BE2C (cell line): ENCODE data around the gene IQCN.

Experiments
- DNase-seq: peaks from one replicate; pipeline ENCODE4 v3.0.0-alpha.2; 2020
- H3K27me3 ChIP-seq: fragments of 250-450 bp; sonication (Bioruptor Pico); 2 replicates; pipeline ENCODE4 v1.5.1; 2020; ENCODE audit warnings: mild to moderate bottlenecking
- H3K36me3 ChIP-seq: fragments of 250-450 bp; sonication (Bioruptor Pico); 2 replicates; pipeline ENCODE4 v1.5.1; 2020; ENCODE audit warnings: mild to moderate bottlenecking
- H3K4me1 ChIP-seq: fragments of 250-450 bp; sonication (Bioruptor Pico); 2 replicates; pipeline ENCODE4 v1.5.1; 2020
- H3K4me3 ChIP-seq: 2 replicates; pipeline ENCODE4 v1.5.1; 2011; ENCODE audit warnings: low read depth, low read length
- H3K9me3 ChIP-seq: fragments of 250-450 bp; sonication (Bioruptor Pico); 2 replicates; pipeline ENCODE4 v1.5.1; 2020
- TF ChIP-seq, protein P1 (sequence below): IDR thresholded peaks from 2 replicates; pipeline ENCODE4 v1.5.1; 2012; ENCODE audit warnings: mild to moderate bottlenecking, low read depth, low read length

The IQCN gene

DNA sequence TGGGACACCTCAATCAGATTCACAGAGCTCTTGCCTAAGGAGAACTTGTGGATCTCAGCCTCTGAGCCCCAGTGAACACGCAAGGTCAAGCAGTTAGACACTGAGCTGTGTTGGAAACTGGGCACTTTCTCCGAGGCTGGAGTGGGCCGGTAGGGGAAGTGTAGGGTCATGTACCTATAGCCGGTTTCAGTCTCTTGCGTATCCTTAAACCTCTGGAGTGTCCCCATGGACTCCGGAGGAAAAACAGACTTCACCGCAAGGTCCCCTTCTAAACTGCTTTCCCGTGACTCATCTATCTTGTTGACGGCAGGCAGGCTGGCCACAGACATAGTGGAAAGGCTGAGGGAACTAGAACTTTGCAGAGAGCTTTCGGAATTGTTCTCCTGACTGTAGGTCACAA, 11.3 kb downstream of the IQCN start:
- Histone ChIP-seq H3K36me3 (peaks cover 3% of the 10 kb centered on the region; the same call in 1 of the 2 replicates), H3K4me1 (no peaks in the 10 kb centered on the region), H3K4me3 (no peak overlapping the region), H3K27me3 (no peaks in the 10 kb centered on the region), H3K9me3 (no peaks in the 10 kb centered on the region)
- DNase-seq = no peak
- TF ChIP-seq, protein P1, sequence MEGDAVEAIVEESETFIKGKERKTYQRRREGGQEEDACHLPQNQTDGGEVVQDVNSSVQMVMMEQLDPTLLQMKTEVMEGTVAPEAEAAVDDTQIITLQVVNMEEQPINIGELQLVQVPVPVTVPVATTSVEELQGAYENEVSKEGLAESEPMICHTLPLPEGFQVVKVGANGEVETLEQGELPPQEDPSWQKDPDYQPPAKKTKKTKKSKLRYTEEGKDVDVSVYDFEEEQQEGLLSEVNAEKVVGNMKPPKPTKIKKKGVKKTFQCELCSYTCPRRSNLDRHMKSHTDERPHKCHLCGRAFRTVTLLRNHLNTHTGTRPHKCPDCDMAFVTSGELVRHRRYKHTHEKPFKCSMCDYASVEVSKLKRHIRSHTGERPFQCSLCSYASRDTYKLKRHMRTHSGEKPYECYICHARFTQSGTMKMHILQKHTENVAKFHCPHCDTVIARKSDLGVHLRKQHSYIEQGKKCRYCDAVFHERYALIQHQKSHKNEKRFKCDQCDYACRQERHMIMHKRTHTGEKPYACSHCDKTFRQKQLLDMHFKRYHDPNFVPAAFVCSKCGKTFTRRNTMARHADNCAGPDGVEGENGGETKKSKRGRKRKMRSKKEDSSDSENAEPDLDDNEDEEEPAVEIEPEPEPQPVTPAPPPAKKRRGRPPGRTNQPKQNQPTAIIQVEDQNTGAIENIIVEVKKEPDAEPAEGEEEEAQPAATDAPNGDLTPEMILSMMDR = no peak

DNA sequence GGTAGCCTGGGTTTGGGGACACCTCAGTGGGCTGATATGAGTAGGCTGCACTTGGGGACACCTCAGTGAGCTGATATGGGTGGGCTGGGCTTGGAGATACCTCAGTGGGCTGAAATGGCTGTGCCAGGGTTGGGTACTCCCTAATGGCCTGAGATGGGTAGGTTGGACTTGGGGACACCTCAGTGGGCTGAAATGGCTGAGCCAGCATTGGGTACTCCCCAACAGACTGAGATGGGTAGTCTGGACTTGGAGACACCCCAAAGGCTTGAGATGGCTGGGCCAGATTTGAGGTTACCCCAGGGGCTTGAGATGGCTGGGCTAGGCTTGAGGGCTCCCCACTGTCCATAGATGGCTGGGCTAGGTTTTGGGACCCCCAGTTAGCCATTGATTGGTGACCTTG, 12.1 kb downstream of the IQCN start:
- TF ChIP-seq, protein P1 = no peak
- H3K9me3 ChIP-seq = no peaks in the 10 kb centered on the region
- DNase-seq = no peak
- H3K4me1 ChIP-seq = no peaks in the 10 kb centered on the region
- peaks cover 6% of the 10 kb centered on the region; the same call in 1 of the 2 replicates for H3K27me3 ChIP-seq
- H3K4me3 ChIP-seq = no peak overlapping the region
- H3K36me3 ChIP-seq = peaks cover 3% of the 10 kb centered on the region; the same call in 1 of the 2 replicates

DNA sequence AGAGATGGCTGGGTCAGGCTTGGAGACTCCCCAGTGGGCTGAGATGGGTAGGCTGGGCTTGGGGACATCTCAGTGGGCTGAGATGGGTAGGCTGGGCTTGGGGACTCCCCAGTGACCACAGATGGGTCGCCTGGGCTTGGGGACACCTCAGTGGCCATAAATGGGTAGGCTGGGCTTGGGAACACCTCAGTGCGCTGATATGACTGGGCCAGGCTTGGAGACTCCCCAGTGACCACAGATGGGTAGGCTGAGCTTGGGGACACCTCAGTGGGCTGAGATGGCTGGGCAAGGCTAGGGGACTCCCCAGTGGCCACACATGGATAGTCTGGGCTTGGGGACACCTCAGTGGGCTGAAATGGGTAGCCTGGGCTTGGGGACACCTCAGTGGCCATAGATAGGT, 12.8 kb downstream of the IQCN start:
- TF ChIP-seq, protein P1 = no peak
- H3K36me3 ChIP-seq = peaks cover 3% of the 10 kb centered on the region; the same call in 1 of the 2 replicates
- no peaks in the 10 kb centered on the region for H3K4me1 ChIP-seq
- no peak overlapping the region for H3K4me3 ChIP-seq
- no peak for DNase-seq
- H3K9me3 ChIP-seq = no peaks in the 10 kb centered on the region
- peaks cover 6% of the 10 kb centered on the region; the same call in 1 of the 2 replicates for H3K27me3 ChIP-seq

DNA sequence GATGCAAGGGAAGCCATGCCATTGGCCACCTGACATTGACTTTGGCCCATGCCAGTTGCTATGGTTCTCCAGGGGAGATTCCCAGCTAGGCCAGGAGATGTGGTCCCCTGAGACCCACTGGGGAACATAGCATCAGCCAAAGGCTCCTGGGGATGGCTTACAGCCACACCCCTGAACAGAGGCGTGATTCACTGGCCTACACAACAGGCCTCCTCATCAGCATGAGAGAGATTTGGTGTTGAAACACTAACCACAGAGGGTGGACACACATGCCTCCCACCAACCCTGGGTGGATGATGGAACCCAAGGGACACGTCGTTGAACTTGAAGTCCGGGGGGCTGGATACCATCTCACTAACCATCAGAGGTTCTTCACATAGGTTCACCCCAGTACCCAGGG, 14.4 kb downstream of the IQCN start:
- TF ChIP-seq, protein P1 = no peak
- no peak for DNase-seq
- Histone ChIP-seq H3K27me3 (peaks cover 11% of the 10 kb centered on the region), H3K4me1 (no peaks in the 10 kb centered on the region), H3K36me3 (peaks cover under 1% of the 10 kb centered on the region; the same call in 1 of the 2 replicates), H3K4me3 (no peak overlapping the region), H3K9me3 (no peaks in the 10 kb centered on the region)

DNA sequence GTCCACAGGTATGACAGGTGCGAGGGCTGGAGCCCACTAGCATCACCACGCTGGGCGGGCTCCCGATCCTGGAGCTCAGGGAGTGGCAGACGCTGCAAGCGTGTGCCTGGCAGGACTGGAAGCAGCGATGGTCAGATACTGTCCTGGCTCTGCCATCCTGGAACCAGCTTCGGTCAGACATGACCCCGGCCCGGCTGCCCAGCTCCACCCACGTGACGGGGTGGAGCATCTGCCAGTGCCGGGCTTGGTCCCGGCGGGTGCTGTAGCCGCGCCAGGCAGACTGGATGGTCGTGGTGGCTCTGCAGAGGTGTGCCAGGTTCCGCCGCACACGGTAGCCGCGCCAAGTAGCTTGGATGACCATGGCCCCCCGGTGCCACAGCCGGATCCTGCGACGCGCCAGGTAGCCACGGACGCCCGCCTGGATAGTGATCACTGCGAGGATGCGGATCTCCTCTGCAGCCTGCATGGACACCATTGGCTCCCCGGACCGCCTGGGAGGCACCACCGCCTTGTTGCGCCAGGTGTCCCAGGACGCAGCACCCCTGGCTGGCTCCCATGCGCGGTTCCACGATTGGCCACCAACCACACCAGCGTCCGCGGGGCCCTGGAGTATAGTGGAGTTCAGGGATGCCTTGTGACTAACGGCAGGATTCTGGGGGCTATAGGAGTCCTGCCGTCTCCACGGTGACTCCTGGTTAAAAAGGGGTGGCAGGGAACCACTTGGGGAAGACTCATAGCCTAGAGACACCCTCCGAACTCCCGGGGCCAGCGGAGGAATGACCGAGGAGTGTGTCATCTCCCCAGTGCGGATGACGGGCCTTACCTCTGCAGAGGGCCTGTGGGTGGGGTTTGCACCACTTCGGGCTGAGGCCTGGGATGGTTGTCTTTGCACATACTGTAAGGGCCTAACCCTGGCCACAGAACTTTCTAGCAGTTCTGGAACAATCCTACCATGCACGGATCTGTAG, 16.5 kb downstream of the IQCN start:
- Histone ChIP-seq H3K9me3 (no peaks in the 10 kb centered on the region), H3K36me3 (no peaks in the 10 kb centered on the region), H3K4me3 (no peak overlapping the region), H3K4me1 (no peaks in the 10 kb centered on the region), H3K27me3 (peaks cover 21% of the 10 kb centered on the region)
- TF ChIP-seq, protein P1 = no peak
- no peak for DNase-seq
